CD14-positive monocyte (primary cell): ENCODE data around the gene SPDL1. TPM values are rescaled to one million over a fixed set of nuclear protein-coding genes. Genes with fewer than 3 reads are reported as not detected.

Experiments used
- DNase-seq, 3 donors: peaks; one replicate each; pipeline ENCODE4 v3.0.0-alpha.2; 2011 to 2022
- H2AFZ ChIP-seq: 2 replicates; pipeline ENCODE4 v1.6.0; 2012; ENCODE audit warnings: mild to moderate bottlenecking, low read depth, low read length, inconsistent platforms; ENCODE audit not compliant: insufficient read depth, poor library complexity, severe bottlenecking
- H3K27ac ChIP-seq, 2 donors: 1 replicate in 1 of 2; 2 replicates in 1 of 2; pipeline ENCODE4 v1.5.1; 2012 to 2013; ENCODE audit warnings: low read length in 2 of 2, control low read depth in 1 of 2, inconsistent platforms in 1 of 2, low read depth in 1 of 2, mild to moderate bottlenecking in 1 of 2
- H3K27me3 ChIP-seq, 2 donors: one replicate each; pipeline versions ENCODE4 v1.6.0 to v1.6.1; 2011 to 2013; ENCODE audit warnings: low read length in 2 of 2; ENCODE audit not compliant: control insufficient read depth in 2 of 2, insufficient read depth in 2 of 2
- H3K36me3 ChIP-seq, 2 donors: replicated peaks in 1 of 2; 1 replicate in 1 of 2; 2 replicates in 1 of 2; pipeline versions ENCODE4 v1.5.1 to v1.6.1; 2012 to 2013; ENCODE audit warnings: low read length in 2 of 2, control low read depth in 1 of 2, inconsistent platforms in 1 of 2, mild to moderate bottlenecking in 1 of 2; ENCODE audit not compliant: insufficient read depth in 2 of 2, control insufficient read depth in 1 of 2
- H3K4me1 ChIP-seq, 2 donors: 1 replicate in 1 of 2; 2 replicates in 1 of 2; pipeline versions ENCODE4 v1.5.1 to v1.6.1; 2012 to 2013; ENCODE audit warnings: low read length in 2 of 2, control low read depth in 1 of 2, inconsistent platforms in 1 of 2, mild to moderate bottlenecking in 1 of 2, moderate library complexity in 1 of 2; ENCODE audit not compliant: insufficient read depth in 2 of 2, control insufficient read depth in 1 of 2
- H3K4me2 ChIP-seq: replicated peaks from 2 replicates; pipeline ENCODE3; 2012; ENCODE audit warnings: low read length, moderate library complexity, mild to moderate bottlenecking; ENCODE audit not compliant: poor library complexity, severe bottlenecking; ENCODE audit errors: extremely low read depth
- H3K4me3 ChIP-seq, 3 experiments: fragments of 200-600 bp in 1 of 3; sonication (generic) in 1 of 3; replicated peaks in 1 of 3; 1 replicate in 2 of 3; 2 replicates in 1 of 3; pipeline ENCODE4 v1.5.1; 2011 to 2013; ENCODE audit warnings: low read length in 3 of 3, mild to moderate bottlenecking in 3 of 3, control low read depth in 2 of 3, low read depth in 2 of 3, inconsistent platforms in 1 of 3, moderate library complexity in 1 of 3
- H3K79me2 ChIP-seq: 2 replicates; pipeline ENCODE4 v1.6.0; 2012; ENCODE audit warnings: mild to moderate bottlenecking, control low read depth, inconsistent platforms, low read length, moderate library complexity; ENCODE audit not compliant: insufficient read depth
- H3K9ac ChIP-seq: 2 replicates; pipeline ENCODE4 v1.6.0; 2017; ENCODE audit warnings: low read length, mild to moderate bottlenecking; ENCODE audit not compliant: insufficient read depth, poor library complexity, severe bottlenecking
- H3K9me3 ChIP-seq, 2 donors: replicated peaks in 1 of 2; 1 replicate in 1 of 2; 2 replicates in 1 of 2; pipeline versions ENCODE4 v1.5.1 to v1.6.1; 2012 to 2013; ENCODE audit warnings: low read length in 2 of 2, control low read depth in 1 of 2; ENCODE audit not compliant: control insufficient read depth in 1 of 2, insufficient read depth in 1 of 2
- H4K20me1 ChIP-seq: 2 replicates; pipeline ENCODE4 v1.6.0; 2012; ENCODE audit warnings: mild to moderate bottlenecking, low read length, control low read depth, moderate library complexity; ENCODE audit not compliant: insufficient read depth
- H3K27ac Mint-ChIP-seq, 7 donors: one replicate each; pipeline ENCODE4 v1.8.0; 2020; ENCODE audit warnings: mild to moderate bottlenecking in 7 of 7, mixed read lengths in 7 of 7, moderate library complexity in 6 of 7, inconsistent platforms in 2 of 7
- H3K27me3 Mint-ChIP-seq, 3 donors: one replicate each; pipeline ENCODE4 v1.8.0; 2021 to 2022; ENCODE audit warnings: low read depth in 3 of 3, mild to moderate bottlenecking in 3 of 3, mixed read lengths in 3 of 3, moderate library complexity in 3 of 3, inconsistent platforms in 1 of 3
- H3K36me3 Mint-ChIP-seq, 2 donors: one replicate each; pipeline ENCODE4 v1.8.0; 2020; ENCODE audit warnings: mixed read lengths in 2 of 2, inconsistent platforms in 1 of 2, mild to moderate bottlenecking in 1 of 2
- H3K4me1 Mint-ChIP-seq: one replicate; pipeline ENCODE4 v1.8.0; 2020; ENCODE audit warnings: mild to moderate bottlenecking, mixed read lengths
- H3K4me3 Mint-ChIP-seq, 2 donors: one replicate each; pipeline ENCODE4 v1.8.0; 2020; ENCODE audit warnings: mild to moderate bottlenecking in 2 of 2, mixed read lengths in 2 of 2, moderate library complexity in 1 of 2
- H3K9me3 Mint-ChIP-seq, 7 donors: one replicate each; pipeline ENCODE4 v1.8.0; 2020 to 2022; ENCODE audit warnings: mixed read lengths in 7 of 7, mild to moderate bottlenecking in 6 of 7, moderate library complexity in 6 of 7, inconsistent platforms in 2 of 7
- CTCF ChIP-seq: fragments of 200-600 bp; IDR thresholded peaks from one replicate; pipeline ENCODE4 v1.8.0; 2022; ENCODE audit warnings: antibody characterized with exemption, mild to moderate bottlenecking
- WGBS: methylation state at CpG from one replicate; pipeline ENCODE4 v1.1.5; 2013; ENCODE audit warnings: missing lambda C conversion rate; ENCODE audit not compliant: insufficient coverage; 5-methylcytosine and 5-hydroxymethylcytosine counted together
- intact Hi-C, 2 donors: fragments of 100-400 bp; cut with micrococcal nuclease; formaldehyde crosslinking; loops; one replicate each; pipeline versions ENCODE4 v1.15.0 to v1.15.1; 2023
- polyA minus RNA-seq: library from RNA; depleted of rRNA, polyadenylated mRNA; stranded (reverse); fragments of >200 nt; gene quantifications from 2 replicates; pipeline ENCODE4 v1.2.3, GENCODE V29; 2012
- polyA plus RNA-seq, 3 donors: library from polyadenylated mRNA; depleted of rRNA in 1 of 3; unstranded in 2 of 3; stranded (reverse) in 1 of 3; fragments of 300-500 nt in 2 of 3; fragments of >200 nt in 1 of 3; fragmentation: Illumina TruSeq in 2 of 3; gene quantifications; 1 replicate in 2 of 3; 2 replicates in 1 of 3; pipeline ENCODE4 v1.2.3, GENCODE V29; 2012 to 2021
- total RNA-seq, 12 experiments: library from RNA in 1 of 12; stranded (reverse) in 1 of 12; fragments of 120-200 nt in 1 of 12; gene quantifications; one replicate each; pipeline ENCODE4 v1.2.4 and lab custom pipeline; 2013 to 2026; ENCODE audit warnings: mixed read lengths in 6 of 12, inconsistent platforms in 1 of 12

Gene SPDL1
- 3.7 TPM for total RNA-seq (2013)
- polyA plus RNA-seq (1 to 10 TPM; 1.4 to 1.6 (median 1.6) TPM), polyA minus RNA-seq (0.55 and 2.4 TPM in 2 replicates), total RNA-seq (lab: John Stamatoyannopoulos, UW) (0.64 to 5.6 (median 1.9) reads per million in 11 experiments)

- Histone ChIP-seq H3K4me3 (peak within 1 kb of the TSS; percentile 61 to 87 (median 84)), H3K27me3 (peaks cover 5 to 7% of the 10 kb centered on the region in 2 donors), H2AFZ (peak within 1 kb of the TSS; percentile 97), H3K4me2 (peak within 1 kb of the TSS; percentile 84), H3K27ac (peak within 1 kb of the TSS; percentile 34 to 73), H3K79me2 (peaks cover 45% of the 10 kb centered on the region), H3K9me3 (no peaks in the 10 kb centered on the region), H3K4me1 (peaks cover 11 to 15% of the 10 kb centered on the region in 2 donors), H4K20me1 (no peaks in the 10 kb centered on the region), H3K36me3 (peaks cover 0 to under 1% of the 10 kb centered on the region in 2 donors), H3K9ac (peak within 1 kb of the TSS; percentile 86)
- TF ChIP-seq CTCF, result no peak
- Mint-ChIP-seq H3K9me3 (no peaks in the 10 kb centered on the region), H3K27ac (peak within 1 kb of the TSS; percentile 85 to 95 (median 90)), H3K4me1 (peaks cover 21% of the 10 kb centered on the region), H3K27me3 (peaks cover 0 to 12% (median 2%) of the 10 kb centered on the region in 3 donors), H3K36me3 (peaks cover 3 to 4% of the 10 kb centered on the region in 2 donors), H3K4me3 (peak within 1 kb of the TSS; percentile 94 to 98)
- 0% methylated on average over 38 of the region's 53 CpGs for WGBS
- intact Hi-C loops, result loop anchor here (2.0 to 5.0 kb wide), 4 partner anchors 53 to 596 kb away; partner anchors contain the start of gene DOCK2 (in 2 of the 2)
- DNase-seq, result peak; percentile 91 to 94 (median 92)
Observed at GRCh38 chr5:169583424-169584220, at the start of gene SPDL1. SPDL1 (plus strand) TSS chr5:169583773; CDS start chr5:169588417, 4,644 bp downstream.

GRCh38 chr5:169534311-169534880 lies 49.2 kb upstream of the SPDL1 start:
- Histone ChIP-seq H3K4me2 (no peak overlapping the region), H3K36me3 (no peaks in the 10 kb centered on the region), H3K9me3 (no peaks in the 10 kb centered on the region), H3K4me1 (no peaks in the 10 kb centered on the region), H3K9ac (no peak overlapping the region), H4K20me1 (no peaks in the 10 kb centered on the region), H2AFZ (no peak overlapping the region), H3K27me3 (no peaks in the 10 kb centered on the region), H3K4me3 (no peak overlapping the region), H3K79me2 (no peaks in the 10 kb centered on the region), H3K27ac (no peak overlapping the region)
- Mint-ChIP-seq H3K27me3 (peaks cover 0 to 4% (median 4%) of the 10 kb centered on the region in 3 donors), H3K36me3 (no peaks in the 10 kb centered on the region), H3K4me1 (no peaks in the 10 kb centered on the region), H3K27ac (no peak overlapping the region), H3K4me3 (no peak overlapping the region), H3K9me3 (peaks cover 0 to 4% (median 0%) of the 10 kb centered on the region in 7 donors)
- DNase-seq, result no peak
- intact Hi-C loops, result no loop called here
- no peak for TF ChIP-seq CTCF
- WGBS, result no CpG with 5 or more reads among the region's 2 CpGs
